GM18520 (cell line): ENCODE data around the gene ABHD2.
"Not testable (repeated sequence)": the region's sequence is repeated elsewhere in the genome, so short reads cannot be mapped to it uniquely, and the experiment has no call there.

Experiments used
- ATAC-seq: cut with Tn5 transposase; IDR thresholded peaks from one replicate; pipeline ENCODE4 v1.9.1; 2021; ENCODE audit not compliant: unreplicated experiment

Gene ABHD2

GRCh38 chr15:89217686-89218376, 129.6 kb downstream of the ABHD2 start:
- no peak for ATAC-seq

GRCh38 chr15:89218531-89218930, 130.3 kb downstream of the ABHD2 start:
- no peak for ATAC-seq

- ATAC-seq: no peak
Measured at GRCh38 chr15:89221543-89221942, 133.3 kb downstream of the ABHD2 start, which contains the start of gene RLBP1. Gene RLBP1, minus strand, starts transcription at chr15:89221579. Its CDS starts 2,604 bp downstream, at chr15:89218975.

GRCh38 chr15:89225588-89225987, 137.3 kb downstream of the ABHD2 start:
- ATAC-seq: no peak

- ATAC-seq: no peak
Measured at GRCh38 chr15:89226359-89227221, 138.3 kb downstream of the ABHD2 start.

- ATAC-seq: no peak
Measured at GRCh38 chr15:89227425-89227824, 139.2 kb downstream of the ABHD2 start.

GRCh38 chr15:89230277-89230676, 142.0 kb downstream of the ABHD2 start:
- no peak for ATAC-seq

GRCh38 chr15:89231832-89232231, 143.6 kb downstream of the ABHD2 start:
- no peak for ATAC-seq

- ATAC-seq: not testable (repeated sequence)
Measured at GRCh38 chr15:89239883-89240810, 151.9 kb downstream of the ABHD2 start.

- ATAC-seq: no peak
Measured at GRCh38 chr15:89243046-89243690, 154.9 kb downstream of the ABHD2 start.

GRCh38 chr15:89243691-89244573, 155.7 kb downstream of the ABHD2 start, which contains the start of gene FANCI:
Gene FANCI, plus strand, starts transcription at chr15:89243979. Its CDS starts 3,669 bp downstream, at chr15:89247648.
- peak; percentile 89 for ATAC-seq

GRCh38 chr15:89244574-89244903, 156.3 kb downstream of the ABHD2 start:
- no peak for ATAC-seq

- no peak for ATAC-seq
Measured at GRCh38 chr15:89247446-89247845, 159.2 kb downstream of the ABHD2 start.

GRCh38 chr15:89248584-89248983, 160.3 kb downstream of the ABHD2 start:
- no peak for ATAC-seq

- ATAC-seq: not testable (repeated sequence)
Measured at GRCh38 chr15:89250142-89250541, 161.9 kb downstream of the ABHD2 start.
